HG03196 (cell line): ENCODE data around the gene MCM3AP.
A peak's percentile ranks its signal among the peaks of the same experiment; 100 is the strongest.

Source experiments
- ATAC-seq: cut with Tn5 transposase; IDR thresholded peaks from one replicate; pipeline ENCODE4 v1.9.1; 2021; ENCODE audit not compliant: unreplicated experiment

The MCM3AP gene

DNA sequence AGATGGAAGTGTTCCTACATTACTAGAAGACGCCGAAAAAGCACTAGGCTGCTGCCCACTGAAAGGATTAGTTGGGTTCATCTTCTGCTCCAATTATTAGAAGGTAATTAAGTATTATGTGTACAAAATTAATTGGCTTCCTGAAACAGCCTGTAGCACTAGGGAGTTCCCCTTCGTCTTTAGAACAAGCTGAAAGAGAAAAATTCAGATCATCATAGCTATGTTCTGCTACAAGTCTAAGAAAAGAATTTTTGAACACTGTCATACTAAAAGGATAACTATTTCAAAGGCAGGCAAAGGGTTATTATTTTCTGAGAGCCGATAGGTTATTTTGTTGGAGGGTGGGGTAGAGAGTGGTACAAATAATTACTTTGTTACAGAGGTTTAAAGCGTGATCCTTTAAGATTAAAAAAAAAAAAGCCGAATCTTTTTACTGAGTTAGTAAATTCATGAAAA is at the start of gene MCM3AP:
Gene MCM3AP, minus strand, starts transcription at position 406 of the 456 bp plus-strand sequence. Its CDS starts 325 bp downstream, at position 81.
- no peak for ATAC-seq

DNA sequence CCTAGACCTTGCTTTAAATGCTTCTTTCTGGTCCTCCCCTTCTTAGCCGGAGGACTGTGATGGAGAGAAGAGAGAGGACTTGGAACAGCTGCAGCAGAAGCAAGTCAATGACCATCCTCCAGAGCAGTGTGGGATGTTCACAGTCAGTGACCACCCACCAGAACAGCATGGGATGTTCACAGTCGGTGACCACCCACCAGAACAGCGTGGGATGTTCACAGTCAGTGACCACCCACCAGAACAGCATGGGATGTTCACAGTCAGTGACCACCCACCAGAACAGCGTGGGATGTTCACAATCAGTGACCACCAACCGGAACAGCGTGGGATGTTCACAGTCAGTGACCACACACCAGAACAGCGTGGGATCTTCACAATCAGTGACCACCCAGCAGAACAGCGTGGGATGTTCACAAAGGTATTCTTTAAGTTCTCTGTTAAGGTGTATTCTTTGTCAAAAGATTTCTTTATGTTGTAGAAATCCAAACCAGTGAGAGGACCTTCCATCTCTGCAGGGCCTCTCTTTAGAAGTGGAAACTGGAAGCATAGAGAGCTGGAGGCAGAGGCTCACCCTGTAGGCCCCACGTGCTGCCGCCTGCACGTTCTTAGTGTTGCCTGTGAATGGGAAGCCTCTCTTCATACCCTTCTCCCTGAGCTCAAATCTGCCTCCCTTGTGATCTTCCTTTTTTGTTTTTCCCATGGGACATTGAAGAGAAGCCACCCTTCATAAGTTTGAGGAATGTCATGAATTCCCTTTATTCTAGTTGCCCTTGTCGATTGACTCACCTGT is 49.1 kb upstream of the MCM3AP start:
- no peak for ATAC-seq

DNA sequence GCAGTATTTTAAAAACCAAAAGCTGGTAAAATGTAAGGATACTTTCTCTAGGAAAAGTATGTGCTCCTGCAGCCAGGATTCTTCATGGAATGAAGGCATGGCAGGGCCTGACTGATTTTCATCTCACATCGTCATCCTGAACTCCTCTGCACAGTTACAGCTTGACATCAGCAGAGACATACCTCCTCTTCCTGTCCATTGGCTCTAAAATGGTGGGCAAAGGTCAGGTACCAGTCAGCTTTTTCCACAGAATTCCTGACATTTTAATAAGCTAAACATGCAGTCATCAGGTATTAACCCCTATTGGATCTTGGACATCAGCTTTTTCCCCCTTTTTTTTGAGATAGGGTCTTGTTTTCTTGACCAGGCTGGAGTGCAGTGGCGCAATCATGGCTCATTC is 44.4 kb upstream of the MCM3AP start:
- ATAC-seq, result no peak

DNA sequence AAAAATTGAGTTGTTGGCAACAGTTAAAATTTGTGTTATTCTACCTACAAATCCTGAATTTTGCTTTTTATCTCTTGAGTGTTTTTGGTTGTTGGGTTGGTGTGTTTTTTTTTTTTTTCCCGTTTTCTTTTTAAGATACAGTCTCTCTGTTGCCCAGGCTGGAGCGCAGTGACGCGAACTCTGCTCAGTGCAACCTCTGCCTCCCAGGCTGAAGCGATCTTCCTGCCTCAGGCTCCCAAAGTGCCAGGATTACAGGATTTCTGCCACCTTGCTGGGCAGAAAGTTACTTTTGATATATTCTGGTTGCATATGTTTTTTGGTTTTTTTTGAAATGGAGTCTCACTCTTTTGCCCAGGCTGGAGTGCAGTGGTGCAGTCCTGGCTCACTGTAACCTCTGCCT is 42.7 kb upstream of the MCM3AP start:
- no peak for ATAC-seq

DNA sequence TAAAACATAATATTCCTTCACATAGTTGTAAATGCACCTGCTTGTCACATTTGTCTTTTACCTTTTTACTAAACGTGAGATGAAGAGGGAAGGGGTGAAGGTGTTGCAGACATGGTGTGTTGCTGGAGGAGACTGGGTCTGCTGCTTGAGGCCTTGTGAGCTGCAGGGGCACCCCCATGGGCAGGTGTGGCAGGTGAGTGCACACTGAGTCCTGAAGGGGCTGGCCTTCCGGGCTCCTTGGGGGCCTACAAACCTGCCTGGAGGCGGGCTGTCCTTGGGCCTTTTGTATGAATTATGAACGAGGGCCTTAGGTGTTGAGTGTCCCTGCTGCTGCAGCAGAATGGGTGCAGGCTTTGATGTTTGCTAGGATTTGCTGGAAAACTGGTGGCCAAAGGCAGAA is 42.3 kb upstream of the MCM3AP start:
- ATAC-seq, result no peak

DNA sequence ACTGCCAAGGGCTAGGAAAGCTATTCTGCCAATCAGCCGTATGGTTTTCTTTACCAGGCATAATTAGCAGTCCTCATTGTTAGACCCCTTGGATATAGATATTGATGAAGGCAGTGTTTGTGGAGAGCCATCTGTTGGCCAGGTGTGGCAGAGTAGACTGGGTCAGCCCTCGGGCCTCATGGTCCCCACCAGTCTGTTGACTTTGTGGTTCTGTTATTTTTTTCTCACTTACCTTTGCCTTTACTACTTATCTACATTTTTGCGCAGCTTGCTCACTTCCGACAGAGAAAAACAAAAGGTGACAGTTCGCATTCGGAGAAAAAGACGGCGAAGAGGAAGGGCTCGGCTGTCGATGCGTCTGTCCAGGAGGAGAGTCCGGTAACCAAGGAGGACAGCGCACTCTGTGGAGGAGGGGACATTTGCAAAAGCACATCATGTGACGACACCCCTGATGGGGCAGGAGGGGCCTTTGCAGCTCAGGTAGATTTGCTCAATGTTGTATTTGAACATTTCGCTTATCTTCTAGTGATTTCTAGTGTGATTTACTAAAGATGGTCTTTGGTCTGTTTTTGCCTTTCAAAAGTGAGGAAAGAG is 40.8 kb upstream of the MCM3AP start:
- ATAC-seq, result no peak

DNA sequence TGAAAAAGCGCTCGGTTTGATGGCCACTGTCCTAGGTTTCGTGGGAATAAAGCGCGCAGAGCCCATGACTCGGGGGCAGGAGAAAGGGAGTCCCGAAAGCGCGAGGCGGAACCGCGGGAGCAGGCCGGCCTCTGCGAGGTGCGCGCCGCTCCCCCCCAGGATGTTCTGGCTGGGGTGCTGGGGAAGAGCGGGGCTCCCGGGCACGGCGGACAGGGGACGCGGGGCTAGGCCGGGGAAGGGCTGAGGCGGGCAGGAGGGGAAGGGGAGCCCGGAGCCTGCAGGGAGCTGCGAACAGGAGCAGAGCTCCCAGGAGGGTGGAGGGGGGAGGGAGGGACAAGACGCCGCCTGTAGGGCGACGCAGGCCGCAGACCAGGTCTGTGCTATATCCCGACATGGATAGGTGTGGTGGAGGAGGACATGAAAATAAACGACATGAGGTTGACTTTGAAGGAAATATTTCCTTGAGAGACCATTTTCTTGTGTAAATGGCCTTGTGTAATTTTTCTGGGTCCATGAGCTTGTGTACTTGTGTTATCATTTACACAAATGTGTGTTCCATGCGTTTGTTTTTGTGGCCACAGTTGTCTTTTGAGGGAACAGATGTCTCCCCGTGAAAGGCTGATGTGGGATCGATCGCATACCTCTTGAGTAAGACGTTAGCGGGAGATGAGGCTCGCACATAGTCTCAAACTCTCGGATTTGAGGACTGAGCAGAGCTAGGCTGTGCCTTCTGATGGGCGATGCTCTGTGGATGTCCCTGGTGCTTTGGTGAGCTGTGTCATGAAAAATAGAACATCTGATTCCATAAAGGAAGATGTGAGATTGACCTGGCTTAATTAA is 39.9 kb upstream of the MCM3AP start:
- no peak for ATAC-seq

DNA sequence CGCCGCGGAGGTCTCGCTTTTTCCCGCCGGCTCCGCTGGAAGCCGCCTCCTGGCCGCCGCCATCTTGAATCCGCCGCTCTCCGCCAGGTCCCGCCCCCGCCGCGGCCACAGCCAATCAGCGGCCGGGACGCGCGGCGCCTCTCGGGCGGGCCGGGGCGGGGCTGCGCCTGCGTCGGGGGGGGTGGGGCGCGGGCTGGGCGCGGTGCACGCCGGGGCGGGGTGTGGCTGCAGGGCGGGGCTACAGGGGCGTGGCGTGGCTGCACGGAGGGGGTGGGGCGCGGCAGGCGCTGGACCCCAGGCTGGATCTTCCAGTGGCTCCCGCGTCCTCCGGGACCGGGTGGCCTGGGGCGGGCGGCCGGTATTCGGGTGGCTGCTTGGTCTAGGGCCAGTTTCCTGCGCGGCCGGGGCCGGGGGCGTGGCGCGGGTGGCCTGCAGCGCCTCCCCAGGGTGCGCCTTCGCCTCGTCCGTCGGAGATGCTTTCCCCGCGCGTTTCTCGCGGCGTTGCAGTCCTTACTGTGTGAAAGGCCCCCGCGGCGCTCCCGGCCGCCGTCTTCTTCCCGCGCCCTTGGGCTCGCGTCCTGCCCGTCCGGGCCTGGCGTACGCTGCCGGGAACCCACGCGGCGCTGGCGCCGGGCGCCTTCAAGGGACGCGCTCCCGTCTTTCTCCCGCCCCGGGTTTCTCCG is 39.1 kb upstream of the MCM3AP start:
- peak; percentile 47 for ATAC-seq

DNA sequence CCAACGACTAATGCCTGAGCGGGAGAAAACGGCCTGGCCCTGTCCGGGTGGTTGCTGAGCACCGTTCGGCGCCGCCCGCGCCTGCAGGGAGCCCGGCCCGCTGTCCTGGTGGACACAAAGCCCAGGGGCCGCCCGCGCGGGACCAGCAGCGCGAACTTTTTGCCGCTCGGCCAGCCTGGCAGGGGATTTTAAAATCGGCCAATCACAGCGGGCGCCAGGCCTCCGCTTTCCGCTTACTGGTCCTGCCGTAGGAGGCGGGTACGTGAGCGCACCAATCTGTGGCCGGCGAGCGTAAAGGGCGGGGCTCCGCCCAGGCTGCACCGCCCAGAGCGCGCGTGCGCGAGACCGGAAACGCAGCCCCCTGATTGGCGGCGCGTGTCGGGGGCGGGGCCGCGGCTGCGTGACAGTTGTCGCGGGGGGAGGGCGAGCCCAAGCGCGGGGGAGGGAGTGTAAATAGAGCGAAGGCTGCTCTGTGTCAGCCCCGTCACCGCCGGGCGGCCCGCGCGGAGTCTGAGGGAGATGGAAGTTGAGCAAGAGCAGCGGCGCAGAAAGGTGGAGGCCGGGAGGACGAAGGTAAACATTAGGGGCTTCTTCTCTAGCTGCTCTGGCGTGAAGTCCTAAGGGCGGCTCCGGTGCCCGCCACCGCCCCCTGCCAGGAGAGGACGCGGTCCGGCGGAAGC is 38.4 kb upstream of the MCM3AP start, which contains the start of the genes C21orf58 and PCNT:
Gene C21orf58, minus strand, starts transcription at position 161 of the 680 bp plus-strand sequence. CDS start 1,132 bp downstream, outside the sequence.
Gene PCNT, plus strand, starts transcription at position 447 of the 680 bp plus-strand sequence. Its CDS starts 73 bp downstream, at position 520.
- ATAC-seq, result peak; percentile 75

DNA sequence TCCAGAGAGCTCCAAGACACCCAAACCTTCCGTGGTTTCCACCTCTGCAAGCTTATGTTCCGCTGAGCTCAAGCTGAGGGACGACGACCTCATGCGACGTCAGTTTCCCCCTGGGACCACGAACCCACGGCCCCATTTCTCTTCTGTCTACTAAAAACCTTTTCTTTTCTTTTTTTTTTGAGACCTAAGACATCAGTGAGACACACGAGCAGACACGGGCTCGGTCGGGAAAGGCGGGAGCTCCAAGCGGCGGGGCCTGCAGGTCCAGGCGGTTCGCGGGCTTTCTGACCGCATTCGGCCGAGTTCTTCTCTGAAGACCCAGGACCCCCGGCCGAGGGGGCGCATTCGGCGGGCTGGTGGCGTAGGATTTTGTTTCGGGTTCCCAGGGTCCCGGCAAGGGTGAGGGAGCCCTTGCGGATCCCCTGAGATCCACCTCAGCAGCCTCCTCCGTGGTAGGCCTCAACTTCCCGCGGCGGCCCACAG is 37.9 kb upstream of the MCM3AP start:
- ATAC-seq, result peak; percentile 10

DNA sequence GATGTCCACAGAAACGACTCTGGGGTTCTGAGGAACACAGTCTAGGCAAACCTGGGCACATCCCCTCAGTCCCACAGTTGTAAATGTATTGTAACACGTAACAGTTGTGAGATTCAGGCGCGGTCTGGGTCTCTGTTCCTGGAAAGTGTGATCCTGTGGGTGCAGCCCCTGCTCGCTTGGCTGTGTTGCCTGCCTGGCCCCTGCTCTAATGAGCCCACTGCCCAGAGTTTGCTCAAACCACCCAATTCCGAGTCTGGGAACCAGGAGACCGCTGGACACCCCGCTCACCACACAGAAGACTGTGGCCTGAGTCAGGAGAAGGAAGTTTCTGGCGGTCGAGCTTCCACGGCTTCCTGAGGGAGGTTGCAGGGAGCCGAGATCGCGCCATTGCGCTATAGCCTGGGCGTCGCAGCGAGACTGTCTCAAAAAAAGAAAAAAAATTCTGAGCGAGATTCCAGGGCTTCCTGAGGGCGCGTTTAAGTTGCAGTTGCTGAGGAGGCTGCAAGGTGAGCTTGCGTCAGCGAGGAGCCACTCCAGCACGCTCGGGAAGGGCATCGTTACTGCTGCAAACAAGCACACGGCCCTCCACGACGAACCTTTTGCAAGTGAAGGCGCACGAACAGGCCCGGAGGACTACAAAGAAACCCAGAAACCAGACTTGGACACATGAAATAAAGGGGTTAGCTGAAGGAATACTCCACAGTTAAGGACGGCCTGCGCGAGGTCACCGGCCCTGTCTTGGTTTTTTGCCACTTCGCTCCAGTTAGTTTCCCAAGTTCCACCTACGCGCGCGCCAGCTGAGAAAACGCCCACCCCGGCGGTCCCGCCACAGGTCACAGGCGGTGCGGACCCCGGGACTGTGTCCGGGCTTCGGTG is 37.2 kb upstream of the MCM3AP start:
- ATAC-seq, result no peak

DNA sequence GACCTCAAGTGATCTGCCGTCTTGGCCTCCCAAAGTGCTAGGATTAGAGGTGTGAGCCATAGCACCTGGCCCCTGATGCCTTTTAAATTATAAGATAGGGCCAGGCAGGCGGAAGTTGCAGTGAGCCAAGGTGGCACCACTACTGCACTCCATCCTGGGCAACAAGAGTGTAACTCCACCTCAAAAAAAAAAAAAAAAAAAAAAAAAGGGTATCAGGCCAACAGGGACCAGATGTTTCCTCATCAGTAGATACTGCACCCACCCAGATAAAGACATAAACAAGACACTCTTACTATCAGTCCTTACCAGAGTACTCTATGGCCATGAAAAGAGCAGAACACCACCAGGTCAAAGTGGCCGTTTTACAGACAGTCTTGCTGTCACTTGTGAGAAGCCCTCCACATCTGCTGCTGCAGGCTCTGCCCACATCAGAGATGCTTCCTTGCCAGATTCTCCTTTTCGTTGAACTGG is 35.0 kb upstream of the MCM3AP start:
- no peak for ATAC-seq

DNA sequence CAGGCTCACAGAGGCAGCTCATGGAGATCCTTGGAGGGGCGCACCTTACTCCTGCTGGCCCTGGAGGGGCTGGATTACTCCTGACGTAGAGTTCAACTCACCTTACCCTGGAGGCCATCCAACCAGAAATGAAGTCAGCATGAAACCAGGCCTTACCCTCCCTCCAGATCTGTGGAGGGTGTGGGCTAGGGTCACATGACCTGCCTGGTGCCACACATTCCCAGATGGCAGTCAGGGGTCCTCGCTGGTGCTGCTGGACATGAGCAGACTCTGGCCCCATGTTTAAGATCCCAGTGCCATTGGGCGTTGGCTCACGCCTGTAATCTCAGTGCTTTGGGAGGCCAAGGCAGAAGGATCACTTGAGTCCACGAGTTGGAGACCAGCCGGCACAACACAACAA is 33.8 kb upstream of the MCM3AP start:
- ATAC-seq, result no peak

DNA sequence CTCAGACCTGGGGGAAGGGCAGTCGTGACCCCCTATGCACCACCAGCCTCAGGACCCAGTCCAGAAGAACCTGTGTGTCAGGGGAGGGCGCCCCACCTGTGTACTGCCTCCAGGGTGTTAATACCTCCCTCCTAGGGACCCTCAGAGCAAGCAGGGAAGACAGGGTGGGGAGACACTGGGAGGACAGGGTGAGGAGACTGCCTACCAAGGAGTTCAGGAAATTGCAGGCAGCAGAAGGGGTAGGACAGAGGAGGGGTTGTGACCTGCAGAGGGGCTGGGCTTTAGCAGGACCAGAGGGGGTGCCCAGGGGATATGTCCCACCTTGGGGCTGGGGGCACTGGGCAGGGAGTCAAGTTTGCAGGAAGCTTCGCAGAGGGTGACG is 33.0 kb upstream of the MCM3AP start:
- ATAC-seq, result no peak

DNA sequence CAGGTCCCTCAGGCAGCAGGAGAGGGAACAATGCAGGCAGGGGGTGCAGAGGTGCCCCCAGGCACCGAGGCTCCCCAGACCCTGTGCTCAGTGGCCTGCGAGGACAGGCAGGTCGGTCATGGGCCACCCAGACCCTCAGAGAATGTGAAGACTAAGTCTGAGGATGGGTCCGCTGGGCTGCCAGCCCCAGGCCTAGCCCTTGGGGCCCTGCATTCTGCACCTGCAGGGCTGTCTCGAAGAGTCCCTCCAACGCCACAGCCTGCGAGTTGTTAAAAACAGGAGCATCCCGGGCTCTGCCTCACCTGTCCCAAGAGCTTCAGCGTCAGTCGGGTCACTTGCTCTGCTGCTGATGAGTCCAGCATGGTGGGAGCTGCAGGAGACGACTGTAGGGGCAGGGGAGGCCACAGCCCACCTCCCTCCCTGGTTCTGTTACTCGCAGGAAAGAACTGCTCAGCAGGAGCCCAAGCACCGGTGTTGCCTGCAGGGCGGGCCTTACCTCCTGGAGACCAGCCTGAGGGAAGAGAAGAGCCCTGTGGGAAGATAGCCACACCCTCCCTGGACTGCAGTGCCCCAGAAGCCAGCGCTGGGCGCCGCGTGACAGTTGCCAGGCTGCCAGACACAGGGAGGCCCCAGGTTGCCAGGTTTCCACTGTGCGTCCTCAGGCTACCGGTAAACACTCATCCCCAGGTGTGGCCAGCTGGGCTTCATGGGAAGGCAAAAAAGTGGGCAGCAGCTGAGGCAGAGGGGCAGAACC is 32.5 kb upstream of the MCM3AP start:
- ATAC-seq, result no peak

DNA sequence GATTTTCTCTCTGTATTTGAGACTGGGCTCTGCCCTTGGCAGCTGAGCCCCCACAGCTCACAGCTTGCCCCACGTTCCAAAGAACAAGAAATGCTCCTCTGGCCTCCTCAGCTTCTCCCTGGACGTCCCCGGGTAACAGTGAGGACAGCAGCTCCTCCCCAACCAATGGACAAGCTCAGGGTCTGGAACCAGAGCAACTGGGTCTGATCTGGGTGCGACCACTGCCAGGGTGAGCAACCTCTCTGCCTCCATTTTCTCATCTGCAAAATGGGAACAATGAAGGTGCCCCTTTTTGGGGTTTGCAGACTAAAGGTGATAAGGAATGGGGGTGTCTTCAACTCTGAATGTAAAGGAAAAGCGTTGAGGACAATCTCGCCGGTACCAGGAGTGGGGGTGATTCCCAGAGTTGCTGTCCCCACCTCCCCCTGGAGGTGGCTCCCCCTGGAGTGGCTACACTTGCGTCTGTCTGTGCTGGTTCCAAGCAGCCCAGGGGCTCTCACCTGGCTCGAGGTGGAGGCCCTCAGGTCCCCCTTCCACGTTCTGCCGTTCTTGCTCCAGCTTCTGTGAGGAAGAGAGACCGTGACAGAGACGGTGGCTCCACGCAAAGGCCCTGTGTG is 31.4 kb upstream of the MCM3AP start:
- no peak for ATAC-seq

DNA sequence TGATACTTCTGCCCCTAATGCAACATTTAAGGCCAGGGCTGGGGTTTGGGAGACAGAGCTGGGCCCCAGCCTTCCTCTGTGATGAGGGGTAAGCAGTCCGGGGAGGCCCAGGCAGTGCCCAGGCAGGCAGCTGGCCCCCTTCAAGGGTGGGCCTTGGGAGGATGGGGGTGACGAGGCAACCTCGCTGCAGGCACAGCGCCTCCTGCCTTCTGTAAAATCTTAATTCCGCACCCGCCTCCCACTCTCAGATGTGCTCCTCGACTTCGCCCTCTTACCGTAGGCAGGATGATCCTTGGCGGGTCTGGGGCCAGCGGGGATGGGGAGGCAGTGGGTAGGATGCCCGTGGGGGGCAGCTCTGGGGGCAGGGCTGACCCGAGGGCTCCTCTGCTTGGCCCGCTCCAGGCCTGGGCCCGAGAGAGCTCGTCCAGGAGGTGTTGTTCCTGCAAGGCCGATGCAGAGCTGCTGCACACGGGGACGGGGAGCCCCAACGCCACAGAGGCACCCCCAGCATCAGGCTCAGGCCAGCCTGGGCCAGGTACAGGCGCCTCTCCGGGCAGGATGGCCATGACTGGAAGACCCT is 29.1 kb upstream of the MCM3AP start:
- ATAC-seq, result no peak

DNA sequence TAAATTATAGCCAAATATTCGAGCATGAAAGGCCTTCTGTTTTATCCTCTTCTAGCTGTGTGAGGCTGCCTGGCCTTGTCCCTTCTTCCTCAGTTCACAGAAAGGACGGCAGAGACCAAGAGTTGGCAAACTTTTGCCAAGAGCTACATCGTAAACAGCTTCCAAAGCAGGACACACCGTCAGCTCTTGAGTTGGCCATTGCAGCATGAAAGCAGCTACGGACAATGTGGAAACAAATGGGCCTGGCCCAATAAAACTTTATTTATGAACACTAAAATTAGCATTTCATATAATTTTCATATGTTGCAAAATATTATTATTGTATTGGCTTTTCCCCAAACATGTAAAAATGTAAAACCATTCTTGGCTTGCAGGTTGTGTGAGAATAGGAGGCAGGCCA is 27.5 kb upstream of the MCM3AP start:
- no peak for ATAC-seq
